ENCODE data around the gene OSBPL8. TPM values are rescaled to one million over a fixed set of nuclear protein-coding genes. Genes with fewer than 3 reads are reported as not detected.
A peak's percentile ranks its signal among the peaks of the same experiment; 100 is the strongest.

The OSBPL8 gene
- total and polyA plus RNA-seq, 2 of the 8 experiments (the other 6 are each of a cell fraction or from before 2014, with no cell fraction given), result 10.9 to 81.1 TPM

GRCh38 chr12:76559400-76560085 lies at the start of gene OSBPL8 (continued):
- peak; percentile 94 for TF ChIP-seq TAF1 (IDR thresholded peaks at IDR 0.05; ENCODE audit: low read depth, low read length)
- TF ChIP-seq EGR1 (IDR thresholded peaks at IDR 0.05; ENCODE audit: borderline replicate concordance, low read depth, low read length), result peak; percentile 78; the same call in 1 of the 2 replicates
- TF ChIP-seq POLR2AphosphoS5 (IDR thresholded peaks at IDR 0.05; ENCODE audit: low read depth, low read length), result peak; percentile 89
- TF ChIP-seq CREB1 (IDR thresholded peaks at IDR 0.05), result peak; percentile 98
- no peak for TF ChIP-seq SP1 (IDR thresholded peaks at IDR 0.05; ENCODE audit: low read depth, low read length)
- TF ChIP-seq CEBPB (IDR thresholded peaks at IDR 0.05; ENCODE audit: low read depth, low read length), result no peak
- TF ChIP-seq ZNF274 (IDR thresholded peaks at IDR 0.05; ENCODE audit: borderline replicate concordance, extremely low read depth, low read length), result no peak
- TF ChIP-seq CHD7 (IDR thresholded peaks at IDR 0.05; ENCODE audit: insufficient replicate concordance, low read length), result no peak
- TF ChIP-seq RXRA (IDR thresholded peaks at IDR 0.05; ENCODE audit: insufficient read depth, low read depth, low read length), result no peak
- TF ChIP-seq ATF3 (IDR thresholded peaks at IDR 0.05; ENCODE audit: insufficient read depth, low read depth, low read length), result peak; percentile 86
- TF ChIP-seq YY1 (IDR thresholded peaks at IDR 0.05; ENCODE audit: low read depth, low read length), result no peak

All from H1 (cell line).